WTC11 (cell line): ENCODE measurements around the gene SLC13A4. TPM values are rescaled to one million over a fixed set of nuclear protein-coding genes. Genes with fewer than 3 reads are reported as not detected.

ENCODE experiments used
- ATAC-seq: fragments of 200-7000 bp; cut with Tn5 transposase; 2 replicates; pipeline ENCODE4 v1.10.0; 2021; ENCODE audit warnings: mild to moderate bottlenecking, moderate library complexity
- CTCF ChIA-PET: fragments of 300-600 bp; sonication (Branson Sonifier 250); formaldehyde crosslinking; loops from one replicate; lab custom pipeline; 2021; ENCODE audit warnings: antibody characterized with exemption; lab: Charles Lee
- POLR2A ChIA-PET: fragments of 350-600 bp; sonication (Branson Sonifier 250); formaldehyde crosslinking; loops from one replicate; lab custom pipeline; 2021; ENCODE audit warnings: antibody characterized with exemption; lab: Charles Lee
- DNase-seq: peaks from one replicate; pipeline ENCODE4 v3.0.0; 2021; ENCODE audit warnings: low spot score
- H3K27ac Mint-ChIP-seq: 2 replicates; pipeline ENCODE4 v1.8.0; 2021; ENCODE audit warnings: mixed read lengths
- H3K27me3 Mint-ChIP-seq: 2 replicates; pipeline ENCODE4 v1.8.0; 2021; ENCODE audit warnings: low read depth, mild to moderate bottlenecking, moderate library complexity, mixed read lengths
- H3K36me3 Mint-ChIP-seq: 2 replicates; pipeline ENCODE4 v1.8.0; 2021; ENCODE audit warnings: mixed read lengths
- H3K4me1 Mint-ChIP-seq: 2 replicates; pipeline ENCODE4 v1.8.0; 2022; ENCODE audit warnings: mixed read lengths
- H3K4me3 Mint-ChIP-seq: 2 replicates; pipeline ENCODE4 v1.8.0; 2021; ENCODE audit warnings: mild to moderate bottlenecking, moderate library complexity, mixed read lengths
- H3K9me3 Mint-ChIP-seq: 2 replicates; pipeline ENCODE4 v1.8.0; 2021; ENCODE audit warnings: mixed read lengths
- CREB1 ChIP-seq: sonication (generic); formaldehyde crosslinking; IDR thresholded peaks from 2 replicates; pipeline ENCODE4 v1.8.0; 2023; ENCODE audit warnings: mild to moderate bottlenecking, missing genetic modification reagents
- FOXK1 ChIP-seq: sonication (generic); formaldehyde crosslinking; IDR thresholded peaks from 2 replicates; pipeline ENCODE4 v1.8.0; 2022; ENCODE audit warnings: mild to moderate bottlenecking, moderate library complexity, missing genetic modification reagents
- HMGA2 ChIP-seq: fragments of 250-450 bp; sonication (Bioruptor Pico); IDR thresholded peaks from 2 replicates; pipeline ENCODE4 v1.4.0; 2021; ENCODE audit warnings: mild to moderate bottlenecking, moderate library complexity
- MXD4 ChIP-seq: fragments of 250-450 bp; sonication (Bioruptor Pico); IDR thresholded peaks from 2 replicates; pipeline ENCODE4 v1.8.0; 2021; ENCODE audit warnings: mild to moderate bottlenecking, moderate library complexity, borderline replicate concordance
- NFE2L1 ChIP-seq: sonication (generic); formaldehyde crosslinking; IDR thresholded peaks from 2 replicates; pipeline ENCODE4 v1.8.1; 2023; ENCODE audit warnings: missing genetic modification reagents
- SMAD3 ChIP-seq: sonication (generic); formaldehyde crosslinking; IDR thresholded peaks from 2 replicates; pipeline ENCODE4 v1.8.0; 2022; ENCODE audit warnings: missing genetic modification reagents, mild to moderate bottlenecking, borderline replicate concordance
- SMAD4 ChIP-seq: sonication (generic); formaldehyde crosslinking; IDR thresholded peaks from 2 replicates; pipeline ENCODE4 v1.8.0; 2022; ENCODE audit warnings: mild to moderate bottlenecking, missing genetic modification reagents
- TEAD4 ChIP-seq: sonication (generic); formaldehyde crosslinking; IDR thresholded peaks from 2 replicates; pipeline ENCODE4 v1.8.0; 2022; ENCODE audit warnings: mild to moderate bottlenecking, missing genetic modification reagents
- ZNF232 ChIP-seq: sonication (generic); formaldehyde crosslinking; IDR thresholded peaks from 2 replicates; pipeline ENCODE4 v1.8.0; 2022; ENCODE audit warnings: mild to moderate bottlenecking, missing genetic modification reagents
- ZNF416 ChIP-seq: fragments of 250-450 bp; sonication (Bioruptor Pico); IDR thresholded peaks from 2 replicates; pipeline ENCODE4 v1.9.0; 2021; ENCODE audit warnings: mild to moderate bottlenecking, inconsistent platforms
- total RNA-seq: library from RNA; stranded (reverse); gene quantifications from 3 replicates; pipeline ENCODE4 v1.2.3, GENCODE V29; 2021
- TF ChIP-seq, protein P1 (sequence below): sonication (generic); formaldehyde crosslinking; IDR thresholded peaks from 2 replicates; pipeline ENCODE4 v1.8.1; 2023; ENCODE audit warnings: mild to moderate bottlenecking, moderate library complexity, missing genetic modification reagents
- TF ChIP-seq, protein P2 (sequence below): sonication (generic); formaldehyde crosslinking; IDR thresholded peaks from 2 replicates; pipeline ENCODE4 v1.8.0; 2022; ENCODE audit warnings: missing genetic modification reagents
- TF ChIP-seq, protein P3 (sequence below): sonication (generic); formaldehyde crosslinking; IDR thresholded peaks from 2 replicates; pipeline ENCODE4 v1.8.1; 2022; ENCODE audit warnings: low read depth, mild to moderate bottlenecking, moderate library complexity, missing genetic modification reagents, borderline replicate concordance
- TF ChIP-seq, protein P4 (sequence below): fragments of 200-600 bp; IDR thresholded peaks from 2 replicates; pipeline ENCODE4 v1.8.0; 2022; ENCODE audit warnings: antibody characterized with exemption
- TF ChIP-seq, protein P5 (sequence below): sonication (generic); formaldehyde crosslinking; IDR thresholded peaks from 2 replicates; pipeline ENCODE4 v1.8.1; 2023; ENCODE audit warnings: mild to moderate bottlenecking, missing genetic modification reagents

SLC13A4 gene
- total RNA-seq, 1 experiment from 2014 or later, result 1.6 TPM

DNA sequence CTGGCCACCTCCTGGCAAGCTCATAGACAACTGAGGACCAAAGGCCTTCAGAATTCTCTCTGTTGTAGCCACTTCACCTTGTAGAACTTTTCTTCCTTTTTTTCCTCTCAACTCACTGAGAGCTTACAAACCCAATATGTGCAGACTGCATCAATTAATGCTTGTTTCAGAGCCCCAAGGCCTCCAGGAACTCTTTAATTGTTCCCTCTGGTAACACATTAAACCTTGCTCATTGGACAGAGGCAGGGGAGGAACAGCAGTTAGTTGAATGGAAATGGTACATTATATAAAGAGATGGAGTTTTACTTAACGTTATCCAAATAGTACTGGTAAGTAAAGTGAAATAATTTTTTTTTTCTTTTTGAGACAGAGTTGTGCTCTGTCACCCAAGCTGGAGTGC is 40.5 kb downstream of the SLC13A4 start:
- no peak overlapping the region; the same call in 1 of the 2 replicates for H3K27ac Mint-ChIP-seq
- DNase-seq, result no peak
- TF ChIP-seq FOXK1 (CRISPR knock-in tag) (no peak), SMAD4 (CRISPR knock-in tag) (no peak)
- TF ChIP-seq, protein P1, sequence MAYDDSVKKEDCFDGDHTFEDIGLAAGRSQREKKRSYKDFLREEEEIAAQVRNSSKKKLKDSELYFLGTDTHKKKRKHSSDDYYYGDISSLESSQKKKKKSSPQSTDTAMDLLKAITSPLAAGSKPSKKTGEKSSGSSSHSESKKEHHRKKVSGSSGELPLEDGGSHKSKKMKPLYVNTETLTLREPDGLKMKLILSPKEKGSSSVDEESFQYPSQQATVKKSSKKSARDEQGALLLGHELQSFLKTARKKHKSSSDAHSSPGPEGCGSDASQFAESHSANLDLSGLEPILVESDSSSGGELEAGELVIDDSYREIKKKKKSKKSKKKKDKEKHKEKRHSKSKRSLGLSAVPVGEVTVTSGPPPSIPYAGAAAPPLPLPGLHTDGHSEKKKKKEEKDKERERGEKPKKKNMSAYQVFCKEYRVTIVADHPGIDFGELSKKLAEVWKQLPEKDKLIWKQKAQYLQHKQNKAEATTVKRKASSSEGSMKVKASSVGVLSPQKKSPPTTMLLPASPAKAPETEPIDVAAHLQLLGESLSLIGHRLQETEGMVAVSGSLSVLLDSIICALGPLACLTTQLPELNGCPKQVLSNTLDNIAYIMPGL (CRISPR knock-in tag), result no peak
- TF ChIP-seq, protein P2, sequence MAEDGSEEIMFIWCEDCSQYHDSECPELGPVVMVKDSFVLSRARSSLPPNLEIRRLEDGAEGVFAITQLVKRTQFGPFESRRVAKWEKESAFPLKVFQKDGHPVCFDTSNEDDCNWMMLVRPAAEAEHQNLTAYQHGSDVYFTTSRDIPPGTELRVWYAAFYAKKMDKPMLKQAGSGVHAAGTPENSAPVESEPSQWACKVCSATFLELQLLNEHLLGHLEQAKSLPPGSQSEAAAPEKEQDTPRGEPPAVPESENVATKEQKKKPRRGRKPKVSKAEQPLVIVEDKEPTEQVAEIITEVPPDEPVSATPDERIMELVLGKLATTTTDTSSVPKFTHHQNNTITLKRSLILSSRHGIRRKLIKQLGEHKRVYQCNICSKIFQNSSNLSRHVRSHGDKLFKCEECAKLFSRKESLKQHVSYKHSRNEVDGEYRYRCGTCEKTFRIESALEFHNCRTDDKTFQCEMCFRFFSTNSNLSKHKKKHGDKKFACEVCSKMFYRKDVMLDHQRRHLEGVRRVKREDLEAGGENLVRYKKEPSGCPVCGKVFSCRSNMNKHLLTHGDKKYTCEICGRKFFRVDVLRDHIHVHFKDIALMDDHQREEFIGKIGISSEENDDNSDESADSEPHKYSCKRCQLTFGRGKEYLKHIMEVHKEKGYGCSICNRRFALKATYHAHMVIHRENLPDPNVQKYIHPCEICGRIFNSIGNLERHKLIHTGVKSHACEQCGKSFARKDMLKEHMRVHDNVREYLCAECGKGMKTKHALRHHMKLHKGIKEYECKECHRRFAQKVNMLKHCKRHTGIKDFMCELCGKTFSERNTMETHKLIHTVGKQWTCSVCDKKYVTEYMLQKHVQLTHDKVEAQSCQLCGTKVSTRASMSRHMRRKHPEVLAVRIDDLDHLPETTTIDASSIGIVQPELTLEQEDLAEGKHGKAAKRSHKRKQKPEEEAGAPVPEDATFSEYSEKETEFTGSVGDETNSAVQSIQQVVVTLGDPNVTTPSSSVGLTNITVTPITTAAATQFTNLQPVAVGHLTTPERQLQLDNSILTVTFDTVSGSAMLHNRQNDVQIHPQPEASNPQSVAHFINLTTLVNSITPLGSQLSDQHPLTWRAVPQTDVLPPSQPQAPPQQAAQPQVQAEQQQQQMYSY (CRISPR knock-in tag), result no peak
- TF ChIP-seq, all 79 proteins: peak for 0
- CTCF ChIA-PET, result interaction anchor here (0.7 kb wide), 1 partner anchor 15 kb away, joined by 3 read pairs; no protein-coding TSS in a partner anchor
- no peaks in the 10 kb centered on the region for H3K27me3 Mint-ChIP-seq
- POLR2A ChIA-PET, result interaction anchor here (0.6 kb wide), 1 partner anchor 674 kb away, joined by 4 read pairs; no protein-coding TSS in a partner anchor
- no peak for ATAC-seq
- H3K9me3 Mint-ChIP-seq, result no peaks in the 10 kb centered on the region
- H3K4me3 Mint-ChIP-seq, result no peak overlapping the region
- H3K4me1 Mint-ChIP-seq, result peaks cover 10% of the 10 kb centered on the region
- H3K36me3 Mint-ChIP-seq, result peaks cover 8% of the 10 kb centered on the region

DNA sequence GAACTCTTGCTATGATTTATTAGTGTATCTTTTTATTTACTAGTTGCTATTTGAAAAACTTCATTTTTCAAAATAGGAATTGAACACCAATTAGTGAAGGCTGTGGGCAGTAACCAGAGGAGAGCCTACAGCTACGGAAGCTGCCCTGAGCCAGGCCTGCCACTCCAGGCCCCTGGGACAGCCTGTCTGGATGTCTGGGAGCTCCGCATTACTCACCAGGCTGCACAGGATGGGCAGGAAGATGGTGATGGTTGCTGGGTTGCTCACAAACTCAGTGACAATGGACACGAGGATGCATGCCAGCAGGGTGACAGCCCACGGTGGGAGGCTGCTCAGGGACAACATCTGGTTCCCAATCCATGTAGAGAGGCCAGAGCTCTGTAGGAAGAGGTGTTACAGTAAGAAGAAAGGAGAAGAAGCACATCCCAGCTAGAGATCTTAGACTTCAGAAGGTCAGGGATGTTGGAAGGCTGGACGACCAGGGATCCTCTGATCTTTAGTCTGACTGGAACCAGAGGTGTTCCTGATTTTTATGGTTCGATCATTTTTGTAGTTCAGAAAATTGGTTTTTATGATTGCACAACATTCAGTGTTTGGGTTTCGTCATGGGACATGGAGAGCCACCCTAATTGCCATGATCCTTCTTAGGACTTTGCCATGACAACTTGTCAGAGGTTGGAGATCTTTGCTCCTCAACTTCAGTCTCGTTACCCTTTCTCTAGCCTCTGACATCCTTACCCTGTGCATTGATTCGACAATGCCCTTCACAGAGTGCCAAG is 42.5 kb downstream of the SLC13A4 start:
- ATAC-seq (no peak), DNase-seq (no peak)
- Mint-ChIP-seq H3K27me3 (no peaks in the 10 kb centered on the region), H3K4me3 (no peak overlapping the region), H3K4me1 (peaks cover 13% of the 10 kb centered on the region), H3K9me3 (no peaks in the 10 kb centered on the region), H3K27ac (no peak overlapping the region), H3K36me3 (peaks cover 8% of the 10 kb centered on the region)
- ChIA-PET POLR2A (no interaction called here), CTCF (interaction anchor here (2.8 kb wide), 1 partner anchor 13 kb away, joined by 8 read pairs; no protein-coding TSS in a partner anchor)
- TF ChIP-seq NFE2L1 (CRISPR knock-in tag) (no peak), MXD4 (CRISPR knock-in tag) (no peak), ZNF416 (CRISPR knock-in tag) (no peak), HMGA2 (no peak), ZNF232 (CRISPR knock-in tag) (no peak), TEAD4 (CRISPR knock-in tag) (no peak), CREB1 (CRISPR knock-in tag) (no peak), SMAD3 (CRISPR knock-in tag) (no peak)
- TF ChIP-seq, protein P3, sequence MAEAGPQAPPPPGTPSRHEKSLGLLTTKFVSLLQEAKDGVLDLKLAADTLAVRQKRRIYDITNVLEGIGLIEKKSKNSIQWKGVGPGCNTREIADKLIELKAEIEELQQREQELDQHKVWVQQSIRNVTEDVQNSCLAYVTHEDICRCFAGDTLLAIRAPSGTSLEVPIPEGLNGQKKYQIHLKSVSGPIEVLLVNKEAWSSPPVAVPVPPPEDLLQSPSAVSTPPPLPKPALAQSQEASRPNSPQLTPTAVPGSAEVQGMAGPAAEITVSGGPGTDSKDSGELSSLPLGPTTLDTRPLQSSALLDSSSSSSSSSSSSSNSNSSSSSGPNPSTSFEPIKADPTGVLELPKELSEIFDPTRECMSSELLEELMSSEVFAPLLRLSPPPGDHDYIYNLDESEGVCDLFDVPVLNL (CRISPR knock-in tag), result no peak
- TF ChIP-seq, protein P4, sequence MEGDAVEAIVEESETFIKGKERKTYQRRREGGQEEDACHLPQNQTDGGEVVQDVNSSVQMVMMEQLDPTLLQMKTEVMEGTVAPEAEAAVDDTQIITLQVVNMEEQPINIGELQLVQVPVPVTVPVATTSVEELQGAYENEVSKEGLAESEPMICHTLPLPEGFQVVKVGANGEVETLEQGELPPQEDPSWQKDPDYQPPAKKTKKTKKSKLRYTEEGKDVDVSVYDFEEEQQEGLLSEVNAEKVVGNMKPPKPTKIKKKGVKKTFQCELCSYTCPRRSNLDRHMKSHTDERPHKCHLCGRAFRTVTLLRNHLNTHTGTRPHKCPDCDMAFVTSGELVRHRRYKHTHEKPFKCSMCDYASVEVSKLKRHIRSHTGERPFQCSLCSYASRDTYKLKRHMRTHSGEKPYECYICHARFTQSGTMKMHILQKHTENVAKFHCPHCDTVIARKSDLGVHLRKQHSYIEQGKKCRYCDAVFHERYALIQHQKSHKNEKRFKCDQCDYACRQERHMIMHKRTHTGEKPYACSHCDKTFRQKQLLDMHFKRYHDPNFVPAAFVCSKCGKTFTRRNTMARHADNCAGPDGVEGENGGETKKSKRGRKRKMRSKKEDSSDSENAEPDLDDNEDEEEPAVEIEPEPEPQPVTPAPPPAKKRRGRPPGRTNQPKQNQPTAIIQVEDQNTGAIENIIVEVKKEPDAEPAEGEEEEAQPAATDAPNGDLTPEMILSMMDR, result no peak
- TF ChIP-seq, protein P5, sequence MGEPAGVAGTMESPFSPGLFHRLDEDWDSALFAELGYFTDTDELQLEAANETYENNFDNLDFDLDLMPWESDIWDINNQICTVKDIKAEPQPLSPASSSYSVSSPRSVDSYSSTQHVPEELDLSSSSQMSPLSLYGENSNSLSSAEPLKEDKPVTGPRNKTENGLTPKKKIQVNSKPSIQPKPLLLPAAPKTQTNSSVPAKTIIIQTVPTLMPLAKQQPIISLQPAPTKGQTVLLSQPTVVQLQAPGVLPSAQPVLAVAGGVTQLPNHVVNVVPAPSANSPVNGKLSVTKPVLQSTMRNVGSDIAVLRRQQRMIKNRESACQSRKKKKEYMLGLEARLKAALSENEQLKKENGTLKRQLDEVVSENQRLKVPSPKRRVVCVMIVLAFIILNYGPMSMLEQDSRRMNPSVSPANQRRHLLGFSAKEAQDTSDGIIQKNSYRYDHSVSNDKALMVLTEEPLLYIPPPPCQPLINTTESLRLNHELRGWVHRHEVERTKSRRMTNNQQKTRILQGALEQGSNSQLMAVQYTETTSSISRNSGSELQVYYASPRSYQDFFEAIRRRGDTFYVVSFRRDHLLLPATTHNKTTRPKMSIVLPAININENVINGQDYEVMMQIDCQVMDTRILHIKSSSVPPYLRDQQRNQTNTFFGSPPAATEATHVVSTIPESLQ (CRISPR knock-in tag), result no peak
